ENCODE data around the gene SLC9A8. TPM values are rescaled to one million over a fixed set of nuclear protein-coding genes. Genes with fewer than 3 reads are reported as not detected.

Gene SLC9A8
- total RNA-seq, 1 experiment from 2014 or later = 6.7 TPM

DNA sequence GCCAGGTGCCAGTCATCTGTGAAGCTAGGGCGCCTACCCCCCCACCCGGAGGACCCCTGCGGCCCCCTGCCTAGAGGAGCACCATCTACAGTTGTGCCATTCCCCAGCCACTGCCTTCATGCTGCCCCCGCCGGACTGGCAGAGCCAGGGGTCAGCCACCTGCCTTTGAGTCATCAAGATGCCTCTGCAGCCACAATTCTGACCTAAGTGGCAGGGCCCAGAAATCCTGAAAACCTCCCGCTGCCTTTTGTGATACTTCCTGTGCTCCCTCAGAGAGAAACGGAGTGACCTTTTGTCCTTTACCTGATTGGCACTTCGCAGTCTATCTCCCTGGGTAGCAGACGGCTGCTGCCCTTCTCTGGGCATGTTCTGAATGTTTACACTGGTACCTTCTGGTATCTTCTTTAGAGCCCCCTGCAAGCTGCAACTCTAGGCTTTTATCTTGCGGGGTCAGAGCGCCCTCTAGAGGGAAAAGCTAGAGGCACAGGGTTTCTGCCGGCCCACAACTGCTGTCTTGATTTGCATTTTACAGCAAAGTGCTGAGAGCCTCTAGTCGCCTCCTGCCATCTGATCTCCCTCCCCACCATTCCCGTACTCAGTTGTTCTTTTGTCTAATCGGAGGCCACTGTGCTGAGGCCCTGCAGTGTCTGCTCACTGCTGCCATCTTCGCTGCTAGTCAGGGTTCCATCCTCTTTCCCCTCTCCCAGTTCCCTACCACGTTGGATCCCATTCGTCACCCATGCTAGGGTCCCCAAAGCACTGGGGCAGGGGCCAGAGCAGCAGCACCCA lies 75.8 kb downstream of the SLC9A8 start (continued):
- TF ChIP-seq CBX3 (IDR thresholded peaks at IDR 0.05; ENCODE audit: low read depth) (no peak), EZH2phosphoT487 (IDR thresholded peaks at IDR 0.05; ENCODE audit: borderline replicate concordance) (no peak), EGR1 (IDR thresholded peaks at IDR 0.05; ENCODE audit: low read depth) (no peak), ZFX (IDR thresholded peaks at IDR 0.05) (no peak), YY1 (IDR thresholded peaks at IDR 0.05; ENCODE audit: extremely low read depth, insufficient replicate concordance, low read depth, low read length) (no peak), JUND (IDR thresholded peaks at IDR 0.05) (no peak)
- TF ChIP-seq, protein P1, sequence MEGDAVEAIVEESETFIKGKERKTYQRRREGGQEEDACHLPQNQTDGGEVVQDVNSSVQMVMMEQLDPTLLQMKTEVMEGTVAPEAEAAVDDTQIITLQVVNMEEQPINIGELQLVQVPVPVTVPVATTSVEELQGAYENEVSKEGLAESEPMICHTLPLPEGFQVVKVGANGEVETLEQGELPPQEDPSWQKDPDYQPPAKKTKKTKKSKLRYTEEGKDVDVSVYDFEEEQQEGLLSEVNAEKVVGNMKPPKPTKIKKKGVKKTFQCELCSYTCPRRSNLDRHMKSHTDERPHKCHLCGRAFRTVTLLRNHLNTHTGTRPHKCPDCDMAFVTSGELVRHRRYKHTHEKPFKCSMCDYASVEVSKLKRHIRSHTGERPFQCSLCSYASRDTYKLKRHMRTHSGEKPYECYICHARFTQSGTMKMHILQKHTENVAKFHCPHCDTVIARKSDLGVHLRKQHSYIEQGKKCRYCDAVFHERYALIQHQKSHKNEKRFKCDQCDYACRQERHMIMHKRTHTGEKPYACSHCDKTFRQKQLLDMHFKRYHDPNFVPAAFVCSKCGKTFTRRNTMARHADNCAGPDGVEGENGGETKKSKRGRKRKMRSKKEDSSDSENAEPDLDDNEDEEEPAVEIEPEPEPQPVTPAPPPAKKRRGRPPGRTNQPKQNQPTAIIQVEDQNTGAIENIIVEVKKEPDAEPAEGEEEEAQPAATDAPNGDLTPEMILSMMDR (IDR thresholded peaks at IDR 0.05 in 2 of 3, conservative IDR thresholded peaks at IDR 0.05 in 1 of 3; ENCODE audit: borderline replicate concordance in 1 of 3, insufficient read depth in 1 of 3, low read depth in 2 of 3, low read length in 2 of 3) = peak; percentile 83 to 96 (median 86)

DNA sequence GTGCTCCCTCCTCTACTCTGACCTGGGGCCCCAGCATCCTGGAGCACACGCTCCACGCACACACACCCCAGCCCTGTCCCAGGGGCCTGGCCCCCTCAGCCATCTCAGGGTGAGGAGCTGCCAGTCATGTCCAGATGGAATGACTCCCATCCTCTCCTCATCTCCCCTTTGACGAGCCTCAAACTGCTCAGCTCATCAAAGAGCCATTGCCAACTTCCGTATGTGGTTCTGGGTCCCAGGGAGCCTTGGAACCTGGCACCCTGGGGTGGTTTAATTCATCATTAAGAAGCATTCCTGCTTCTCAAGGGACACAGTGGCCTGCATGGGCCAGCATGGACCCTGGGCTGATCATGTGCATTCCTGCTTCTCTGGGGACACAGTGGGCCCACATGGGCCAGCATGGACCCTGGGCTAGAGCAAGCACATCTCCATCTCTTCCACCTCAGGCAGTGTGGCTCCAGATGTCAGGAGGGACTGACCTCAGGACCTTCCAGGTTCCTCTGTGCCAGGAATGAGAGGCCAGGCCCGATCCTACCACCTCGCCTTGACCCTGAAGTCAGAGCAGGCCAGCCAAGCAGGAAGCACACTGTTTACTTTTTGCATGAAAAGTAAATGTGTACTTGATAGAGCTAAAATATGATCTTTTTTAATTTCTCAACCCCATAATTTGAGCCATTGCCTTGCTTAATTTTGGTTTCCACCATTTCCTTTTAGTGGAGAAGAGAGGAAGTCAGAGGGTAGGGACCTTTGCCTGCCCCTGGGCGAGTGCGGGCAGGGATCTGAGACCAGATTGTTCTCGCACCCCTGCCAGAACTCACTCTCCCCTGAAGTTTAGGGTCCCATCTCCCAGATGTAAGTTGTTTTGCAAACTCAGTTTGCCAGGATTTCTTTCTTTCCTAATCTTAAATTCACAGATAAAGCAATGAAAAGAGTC lies 76.6 kb downstream of the SLC9A8 start:
- Histone ChIP-seq H3K4me2 (ENCODE audit: low read length) (no peak overlapping the region), H3K4me1 (ENCODE audit: control insufficient read depth in 1 of 2, insufficient read depth in 2 of 2, low read length in 2 of 2) (peaks cover 0 to 5% of the 10 kb centered on the region in 2 experiments; a peak in 1 of 4 replicates), H3K9ac (ENCODE audit: low read length) (no peak overlapping the region), H3K9me3 (ENCODE audit: control insufficient read depth in 1 of 2, insufficient read depth in 1 of 2, low read depth in 1 of 2, low read length in 2 of 2) (no peaks in the 10 kb centered on the region), H3K9me2 (ENCODE audit: insufficient read depth) (no peaks in the 10 kb centered on the region), H3K27ac (ENCODE audit: low read depth, low read length) (no peak overlapping the region), H3K27me3 (ENCODE audit: insufficient read depth, low read length) (no peaks in the 10 kb centered on the region), H2AFZ (ENCODE audit: low read depth, low read length, poor library complexity, severe bottlenecking) (no peak overlapping the region), H3K79me2 (ENCODE audit: insufficient read depth, low read length) (no peaks in the 10 kb centered on the region), H3K36me3 (ENCODE audit: control insufficient read depth in 1 of 2, insufficient read depth in 2 of 2, low read length in 2 of 2) (no peaks in the 10 kb centered on the region), H4K20me1 (ENCODE audit: insufficient read depth) (no peaks in the 10 kb centered on the region), H3K4me3 (replicated peaks in 1 of 2; ENCODE audit: low read depth in 1 of 2, low read length in 2 of 2) (no peak overlapping the region)
- ChIA-PET RAD21 (ENCODE audit: low non-redundant PET in 1 of 2, low total read pairs in 2 of 2, uncharacterized antibody in 2 of 2, unreplicated experiment in 2 of 2) (interaction anchor here (0.6 to 1.5 kb wide), 2 partner anchors 195 to 278 kb away, joined by 3 read pairs; no protein-coding TSS in a partner anchor), CTCF (interaction anchor here (1.0 to 5.5 kb wide), 16 partner anchors 8 to 380 kb away, joined by 3 to 43 read pairs (median 4); no protein-coding TSS in a partner anchor), POLR2A (no interaction called here)
- DNase-seq (ENCODE audit: low read depth, low spot score) = no peak
- peak; percentile 15 for ATAC-seq
- TF ChIP-seq SIN3A (IDR thresholded peaks at IDR 0.05; ENCODE audit: low read depth) (no peak), POLR2AphosphoS5 (IDR thresholded peaks at IDR 0.05; ENCODE audit: low read depth, low read length) (no peak), JUND (IDR thresholded peaks at IDR 0.05) (no peak), YY1 (IDR thresholded peaks at IDR 0.05; ENCODE audit: extremely low read depth, insufficient replicate concordance, low read depth, low read length) (no peak), EZH2phosphoT487 (IDR thresholded peaks at IDR 0.05; ENCODE audit: borderline replicate concordance) (no peak), CBX3 (IDR thresholded peaks at IDR 0.05; ENCODE audit: low read depth) (no peak), ELF1 (IDR thresholded peaks at IDR 0.05; ENCODE audit: borderline replicate concordance, low read depth) (no peak), POLR2A (IDR thresholded peaks at IDR 0.05; ENCODE audit: borderline replicate concordance, extremely low read depth, insufficient read depth, insufficient read length) (no peak), RAD21 (IDR thresholded peaks at IDR 0.05; ENCODE audit: low read depth) (no peak), EGR1 (IDR thresholded peaks at IDR 0.05; ENCODE audit: low read depth) (no peak), SRF (IDR thresholded peaks at IDR 0.05; ENCODE audit: low read depth) (no peak), CEBPB (IDR thresholded peaks at IDR 0.05; ENCODE audit: low read depth) (no peak), EZH2 (IDR thresholded peaks at IDR 0.05) (no peak), ZFX (IDR thresholded peaks at IDR 0.05) (no peak)
- TF ChIP-seq, protein P2, sequence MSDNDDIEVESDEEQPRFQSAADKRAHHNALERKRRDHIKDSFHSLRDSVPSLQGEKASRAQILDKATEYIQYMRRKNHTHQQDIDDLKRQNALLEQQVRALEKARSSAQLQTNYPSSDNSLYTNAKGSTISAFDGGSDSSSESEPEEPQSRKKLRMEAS (IDR thresholded peaks at IDR 0.05) = no peak
- TF ChIP-seq, protein P1 (IDR thresholded peaks at IDR 0.05 in 2 of 3, conservative IDR thresholded peaks at IDR 0.05 in 1 of 3; ENCODE audit: borderline replicate concordance in 1 of 3, insufficient read depth in 1 of 3, low read depth in 2 of 3, low read length in 2 of 3) = no peak
- intact Hi-C loops (cut with micrococcal nuclease) = loop anchor here (5.0 kb wide), 2 partner anchors 183 to 347 kb away; no protein-coding TSS in a partner anchor
- no TSS peak for BruUV-seq (replicated peaks)
